Measurements from ENCODE around the gene PFDN4. TPM values are rescaled to one million over a fixed set of nuclear protein-coding genes. Genes with fewer than 3 reads are reported as not detected.

The PFDN4 gene
- total and polyA plus RNA-seq, 2 of the 13 experiments (the other 11 are each of a cell fraction or from before 2014, with no cell fraction given), result 59.8 to 227 TPM

GRCh38 chr20:54194724-54195438, 13.0 kb upstream of the PFDN4 start (continued):
- TF ChIP-seq, protein P1, sequence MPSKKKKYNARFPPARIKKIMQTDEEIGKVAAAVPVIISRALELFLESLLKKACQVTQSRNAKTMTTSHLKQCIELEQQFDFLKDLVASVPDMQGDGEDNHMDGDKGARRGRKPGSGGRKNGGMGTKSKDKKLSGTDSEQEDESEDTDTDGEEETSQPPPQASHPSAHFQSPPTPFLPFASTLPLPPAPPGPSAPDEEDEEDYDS (CRISPR knock-in tag; IDR thresholded peaks at IDR 0.05), result peak; percentile 56; the same call in 1 of the 2 replicates
- TF ChIP-seq SP4 (CRISPR knock-in tag; IDR thresholded peaks at IDR 0.05) (peak; percentile 65; the same call in 1 of the 2 replicates), MED1 (CRISPR knock-in tag; IDR thresholded peaks at IDR 0.05) (peak; percentile 99), ZNF549 (CRISPR knock-in tag; IDR thresholded peaks at IDR 0.05) (no peak), KLF6 (CRISPR knock-in tag; IDR thresholded peaks at IDR 0.05) (peak; percentile 82), ZMYM3 (CRISPR knock-in tag; IDR thresholded peaks at IDR 0.05) (peak; percentile 93), ZBTB49 (CRISPR knock-in tag; IDR thresholded peaks at IDR 0.05; ENCODE audit: borderline replicate concordance) (no peak), ASH2L (IDR thresholded peaks at IDR 0.05; ENCODE audit: insufficient read length, low read depth, low read length) (peak; percentile 84), ZNF878 (CRISPR knock-in tag; IDR thresholded peaks at IDR 0.05) (peak; percentile 89; the same call in 1 of the 2 replicates), ZNF598 (CRISPR knock-in tag; IDR thresholded peaks at IDR 0.05; ENCODE audit: borderline replicate concordance) (peak; percentile 42; the same call in 1 of the 2 replicates), TP53 (CRISPR knock-in tag; conservative IDR thresholded peaks at IDR 0.05) (no peak), SOX6 (IDR thresholded peaks at IDR 0.05) (no peak), SOX6 (CRISPR knock-in tag; IDR thresholded peaks at IDR 0.05) (peak; percentile 97), ZNF34 (CRISPR knock-in tag; IDR thresholded peaks at IDR 0.05; ENCODE audit: borderline replicate concordance) (0 out of 2 replicates have a peak, but pooled peaks have one; percentile 82), ZNF570 (CRISPR knock-in tag; IDR thresholded peaks at IDR 0.05; ENCODE audit: borderline replicate concordance) (no peak), KLF11 (CRISPR knock-in tag; IDR thresholded peaks at IDR 0.05) (peak; percentile 94), SMC3 (IDR thresholded peaks at IDR 0.05; ENCODE audit: low read length) (peak; percentile 89)
- TF ChIP-seq, protein P2, sequence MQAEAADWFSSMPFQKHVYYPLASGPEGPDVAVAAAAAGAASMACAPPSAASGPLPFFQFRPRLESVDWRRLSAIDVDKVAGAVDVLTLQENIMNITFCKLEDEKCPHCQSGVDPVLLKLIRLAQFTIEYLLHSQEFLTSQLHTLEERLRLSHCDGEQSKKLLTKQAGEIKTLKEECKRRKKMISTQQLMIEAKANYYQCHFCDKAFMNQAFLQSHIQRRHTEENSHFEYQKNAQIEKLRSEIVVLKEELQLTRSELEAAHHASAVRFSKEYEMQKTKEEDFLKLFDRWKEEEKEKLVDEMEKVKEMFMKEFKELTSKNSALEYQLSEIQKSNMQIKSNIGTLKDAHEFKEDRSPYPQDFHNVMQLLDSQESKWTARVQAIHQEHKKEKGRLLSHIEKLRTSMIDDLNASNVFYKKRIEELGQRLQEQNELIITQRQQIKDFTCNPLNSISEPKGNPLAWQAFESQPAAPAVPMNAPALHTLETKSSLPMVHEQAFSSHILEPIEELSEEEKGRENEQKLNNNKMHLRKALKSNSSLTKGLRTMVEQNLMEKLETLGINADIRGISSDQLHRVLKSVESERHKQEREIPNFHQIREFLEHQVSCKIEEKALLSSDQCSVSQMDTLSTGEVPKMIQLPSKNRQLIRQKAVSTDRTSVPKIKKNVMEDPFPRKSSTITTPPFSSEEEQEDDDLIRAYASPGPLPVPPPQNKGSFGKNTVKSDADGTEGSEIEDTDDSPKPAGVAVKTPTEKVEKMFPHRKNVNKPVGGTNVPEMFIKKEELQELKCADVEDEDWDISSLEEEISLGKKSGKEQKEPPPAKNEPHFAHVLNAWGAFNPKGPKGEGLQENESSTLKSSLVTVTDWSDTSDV (CRISPR knock-in tag; IDR thresholded peaks at IDR 0.05), result no peak
- TF ChIP-seq, protein P3, sequence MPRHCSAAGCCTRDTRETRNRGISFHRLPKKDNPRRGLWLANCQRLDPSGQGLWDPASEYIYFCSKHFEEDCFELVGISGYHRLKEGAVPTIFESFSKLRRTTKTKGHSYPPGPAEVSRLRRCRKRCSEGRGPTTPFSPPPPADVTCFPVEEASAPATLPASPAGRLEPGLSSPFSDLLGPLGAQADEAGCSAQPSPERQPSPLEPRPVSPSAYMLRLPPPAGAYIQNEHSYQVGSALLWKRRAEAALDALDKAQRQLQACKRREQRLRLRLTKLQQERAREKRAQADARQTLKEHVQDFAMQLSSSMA (CRISPR knock-in tag; IDR thresholded peaks at IDR 0.05), result peak; percentile 49; the same call in 1 of the 2 replicates
- TF ChIP-seq, protein P4, sequence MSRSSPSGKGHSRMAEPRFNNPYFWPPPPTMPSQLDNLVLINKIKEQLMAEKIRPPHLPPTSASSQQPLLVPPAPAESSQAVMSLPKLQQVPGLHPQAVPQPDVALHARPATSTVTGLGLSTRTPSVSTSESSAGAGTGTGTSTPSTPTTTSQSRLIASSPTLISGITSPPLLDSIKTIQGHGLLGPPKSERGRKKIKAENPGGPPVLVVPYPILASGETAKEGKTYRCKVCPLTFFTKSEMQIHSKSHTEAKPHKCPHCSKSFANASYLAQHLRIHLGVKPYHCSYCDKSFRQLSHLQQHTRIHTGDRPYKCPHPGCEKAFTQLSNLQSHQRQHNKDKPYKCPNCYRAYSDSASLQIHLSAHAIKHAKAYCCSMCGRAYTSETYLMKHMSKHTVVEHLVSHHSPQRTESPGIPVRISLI (CRISPR knock-in tag; IDR thresholded peaks at IDR 0.05; ENCODE audit: borderline replicate concordance), result peak; percentile 65; the same call in 1 of the 2 replicates
- TF ChIP-seq, protein P5, sequence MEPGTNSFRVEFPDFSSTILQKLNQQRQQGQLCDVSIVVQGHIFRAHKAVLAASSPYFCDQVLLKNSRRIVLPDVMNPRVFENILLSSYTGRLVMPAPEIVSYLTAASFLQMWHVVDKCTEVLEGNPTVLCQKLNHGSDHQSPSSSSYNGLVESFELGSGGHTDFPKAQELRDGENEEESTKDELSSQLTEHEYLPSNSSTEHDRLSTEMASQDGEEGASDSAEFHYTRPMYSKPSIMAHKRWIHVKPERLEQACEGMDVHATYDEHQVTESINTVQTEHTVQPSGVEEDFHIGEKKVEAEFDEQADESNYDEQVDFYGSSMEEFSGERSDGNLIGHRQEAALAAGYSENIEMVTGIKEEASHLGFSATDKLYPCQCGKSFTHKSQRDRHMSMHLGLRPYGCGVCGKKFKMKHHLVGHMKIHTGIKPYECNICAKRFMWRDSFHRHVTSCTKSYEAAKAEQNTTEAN (CRISPR knock-in tag; conservative IDR thresholded peaks at IDR 0.05), result peak; percentile 95
